Mesendoderm (in vitro differentiated cells): ENCODE measurements around the gene CD63.
"Not testable (repeated sequence)": the region's sequence is repeated elsewhere in the genome, so short reads cannot be mapped to it uniquely, and the experiment has no call there.

Experiments
- DNase-seq: peaks from one replicate; pipeline ENCODE4 v3.0.0; 2013
- H2AK5ac ChIP-seq: 2 replicates; pipeline ENCODE4 v1.6.1; 2013; ENCODE audit warnings: low read length, inconsistent platforms
- H2BK120ac ChIP-seq: 2 replicates; pipeline ENCODE4 v1.6.1; 2013; ENCODE audit warnings: low read depth, mild to moderate bottlenecking, low read length, moderate library complexity, mixed read lengths
- H2BK15ac ChIP-seq: replicated peaks from 2 replicates; pipeline ENCODE4 v1.6.1; 2013; ENCODE audit warnings: low read depth, mild to moderate bottlenecking, moderate library complexity
- H2BK5ac ChIP-seq: 2 replicates; pipeline ENCODE4 v1.6.1; 2013; ENCODE audit warnings: low read length, inconsistent platforms
- H3K18ac ChIP-seq: 2 replicates; pipeline ENCODE4 v1.6.1; 2013; ENCODE audit warnings: mild to moderate bottlenecking, low read length, mixed read lengths
- H3K23ac ChIP-seq: one replicate; pipeline ENCODE4 v1.6.1; 2013; ENCODE audit warnings: low read length
- H3K27ac ChIP-seq: 2 replicates; pipeline ENCODE4 v1.5.1; 2013; ENCODE audit warnings: low read depth, mild to moderate bottlenecking, inconsistent platforms, low read length, moderate library complexity
- H3K27me3 ChIP-seq: 2 replicates; pipeline ENCODE4 v1.6.1; 2013; ENCODE audit warnings: low read length, control low read depth, mild to moderate bottlenecking, inconsistent platforms; ENCODE audit not compliant: insufficient read depth, poor library complexity
- H3K36me3 ChIP-seq: 2 replicates; pipeline ENCODE4 v1.6.1; 2013; ENCODE audit warnings: low read length, inconsistent platforms; ENCODE audit not compliant: control insufficient read depth, insufficient read depth
- H3K4ac ChIP-seq: one replicate; pipeline ENCODE4 v1.6.1; 2013; ENCODE audit warnings: low read depth, mild to moderate bottlenecking, low read length, moderate library complexity
- H3K4me1 ChIP-seq: 2 replicates; pipeline ENCODE4 v1.6.1; 2013; ENCODE audit warnings: low read depth, low read length, inconsistent platforms; ENCODE audit not compliant: control insufficient read depth
- H3K4me2 ChIP-seq: 2 replicates; pipeline ENCODE4 v1.6.1; 2013; ENCODE audit warnings: low read length
- H3K4me3 ChIP-seq: 2 replicates; pipeline ENCODE4 v1.5.1; 2013; ENCODE audit warnings: mild to moderate bottlenecking, low read length
- H3K56ac ChIP-seq: one replicate; pipeline ENCODE4 v1.6.1; 2013; ENCODE audit warnings: low read length
- H3K79me1 ChIP-seq: 2 replicates; pipeline ENCODE4 v1.6.1; 2013; ENCODE audit warnings: low read length, inconsistent platforms
- H3K79me2 ChIP-seq: 2 replicates; pipeline ENCODE4 v1.6.1; 2013; ENCODE audit warnings: mild to moderate bottlenecking, low read length; ENCODE audit not compliant: control insufficient read depth, insufficient read depth
- H3K9ac ChIP-seq: 2 replicates; pipeline ENCODE4 v1.6.1; 2013; ENCODE audit warnings: low read length, inconsistent platforms
- H4K5ac ChIP-seq: one replicate; pipeline ENCODE4 v1.6.1; 2013; ENCODE audit warnings: low read length
- H4K8ac ChIP-seq: one replicate; pipeline ENCODE4 v1.6.1; 2013; ENCODE audit warnings: low read depth, mild to moderate bottlenecking, control low read depth, low read length, moderate library complexity
- WGBS: extraction: QIAGEN DNeasy Blood & Tissue Kit; methylation state at CpG from one replicate; pipeline ENCODE4 v1.1.7; 2013; ENCODE audit warnings: low lambda C conversion rate, missing lambda C conversion rate; ENCODE audit not compliant: insufficient coverage; ENCODE audit errors: extremely low coverage; 5-methylcytosine and 5-hydroxymethylcytosine counted together

CD63 gene

GRCh38 chr12:55762646-55763045 lies 33.8 kb upstream of the CD63 start:
- Histone ChIP-seq H2BK15ac (no peak overlapping the region), H3K79me1 (peaks cover 6% of the 10 kb centered on the region), H3K56ac (no peak overlapping the region), H3K23ac (no peak overlapping the region), H3K36me3 (peaks cover 2% of the 10 kb centered on the region), H4K8ac (no peak overlapping the region), H2AK5ac (no peak overlapping the region), H4K5ac (no peak overlapping the region), H3K18ac (no peak overlapping the region), H3K27ac (no peak overlapping the region), H3K4ac (no peak overlapping the region), H3K27me3 (no peaks in the 10 kb centered on the region), H3K4me1 (no peaks in the 10 kb centered on the region), H2BK120ac (no peak overlapping the region), H3K4me3 (no peak overlapping the region), H3K4me2 (no peak overlapping the region), H3K79me2 (no peaks in the 10 kb centered on the region), H3K9ac (no peak overlapping the region), H2BK5ac (no peak overlapping the region)
- no peak for DNase-seq

- no peak for DNase-seq
- no peaks in the 10 kb centered on the region for H3K27me3 ChIP-seq
- H3K27ac ChIP-seq = no peak overlapping the region
- no peaks in the 10 kb centered on the region for H3K4me1 ChIP-seq
- H2BK5ac ChIP-seq = no peak overlapping the region
- H2BK15ac ChIP-seq = no peak overlapping the region
- H3K9ac ChIP-seq = no peak overlapping the region
- no peak overlapping the region for H3K4me2 ChIP-seq
- H3K56ac ChIP-seq = no peak overlapping the region
- no peak overlapping the region for H2AK5ac ChIP-seq
- no peak overlapping the region for H2BK120ac ChIP-seq
- peaks cover 8% of the 10 kb centered on the region for H3K36me3 ChIP-seq
- no peaks in the 10 kb centered on the region for H3K79me2 ChIP-seq
- no CpG with 5 or more reads among the region's 6 CpGs for WGBS
- H3K23ac ChIP-seq = no peak overlapping the region
- H3K18ac ChIP-seq = no peak overlapping the region
- H3K4ac ChIP-seq = no peak overlapping the region
- H3K4me3 ChIP-seq = no peak overlapping the region
- H4K5ac ChIP-seq = no peak overlapping the region
- peaks cover 4% of the 10 kb centered on the region for H3K79me1 ChIP-seq
- H4K8ac ChIP-seq = no peak overlapping the region
Measured at GRCh38 chr12:55760663-55761062, 31.9 kb upstream of the CD63 start.

- not testable (repeated sequence) for H3K4ac ChIP-seq, H3K4me3 ChIP-seq, H3K4me1 ChIP-seq, DNase-seq, H2BK5ac ChIP-seq, H2AK5ac ChIP-seq, H2BK15ac ChIP-seq, H4K5ac ChIP-seq, H3K27ac ChIP-seq, H3K36me3 ChIP-seq, H3K9ac ChIP-seq, H3K79me2 ChIP-seq, H3K56ac ChIP-seq, H3K18ac ChIP-seq, H3K23ac ChIP-seq, H3K79me1 ChIP-seq, H3K27me3 ChIP-seq, H3K4me2 ChIP-seq, H4K8ac ChIP-seq, H2BK120ac ChIP-seq
- no CpG with 5 or more reads among the region's 4 CpGs for WGBS
Measured at GRCh38 chr12:55758575-55758974, 29.8 kb upstream of the CD63 start.

GRCh38 chr12:55757701-55758100 lies 28.9 kb upstream of the CD63 start:
- Histone ChIP-seq H3K27me3 (no peaks in the 10 kb centered on the region), H2AK5ac (no peak overlapping the region), H4K8ac (no peak overlapping the region), H3K4me1 (peaks cover 3% of the 10 kb centered on the region), H2BK15ac (no peak overlapping the region), H3K23ac (no peak overlapping the region), H3K18ac (no peak overlapping the region), H3K27ac (peak overlapping the region; percentile 36), H2BK5ac (no peak overlapping the region), H3K56ac (peak overlapping the region; percentile 15), H3K4ac (no peak overlapping the region), H4K5ac (no peak overlapping the region), H3K4me2 (no peak overlapping the region), H3K79me1 (peaks cover 2% of the 10 kb centered on the region), H3K36me3 (peaks cover 11% of the 10 kb centered on the region), H3K79me2 (no peaks in the 10 kb centered on the region), H2BK120ac (no peak overlapping the region), H3K9ac (no peak overlapping the region), H3K4me3 (no peak overlapping the region)
- DNase-seq = peak; percentile 51
- no CpG with 5 or more reads among the region's 2 CpGs for WGBS

- H3K27ac ChIP-seq = no peak overlapping the region
- peaks cover 3% of the 10 kb centered on the region for H3K4me1 ChIP-seq
- no peak overlapping the region for H3K4me2 ChIP-seq
- no peak overlapping the region for H2AK5ac ChIP-seq
- H4K5ac ChIP-seq = no peak overlapping the region
- no peak overlapping the region for H3K4me3 ChIP-seq
- no peak overlapping the region for H3K4ac ChIP-seq
- no peaks in the 10 kb centered on the region for H3K79me1 ChIP-seq
- no peak overlapping the region for H3K56ac ChIP-seq
- no peak overlapping the region for H2BK15ac ChIP-seq
- H3K23ac ChIP-seq = no peak overlapping the region
- H3K36me3 ChIP-seq = peaks cover 12% of the 10 kb centered on the region
- H2BK120ac ChIP-seq = no peak overlapping the region
- peak; percentile 80 for DNase-seq
- no CpG with 5 or more reads among the region's 2 CpGs for WGBS
- H3K27me3 ChIP-seq = no peaks in the 10 kb centered on the region
- no peak overlapping the region for H4K8ac ChIP-seq
- no peak overlapping the region for H3K9ac ChIP-seq
- no peak overlapping the region for H2BK5ac ChIP-seq
- no peak overlapping the region for H3K18ac ChIP-seq
- no peaks in the 10 kb centered on the region for H3K79me2 ChIP-seq
Measured at GRCh38 chr12:55755246-55755645, 26.4 kb upstream of the CD63 start.

GRCh38 chr12:55748230-55748993 lies 19.6 kb upstream of the CD63 start:
- Histone ChIP-seq H2BK120ac (no peak overlapping the region), H3K79me2 (peaks cover 20% of the 10 kb centered on the region), H3K36me3 (peaks cover 4% of the 10 kb centered on the region), H2BK15ac (no peak overlapping the region), H3K9ac (no peak overlapping the region), H2AK5ac (no peak overlapping the region), H3K79me1 (peaks cover 16% of the 10 kb centered on the region), H3K27me3 (no peaks in the 10 kb centered on the region), H3K18ac (no peak overlapping the region), H2BK5ac (no peak overlapping the region), H3K56ac (no peak overlapping the region), H3K4ac (no peak overlapping the region), H3K4me3 (no peak overlapping the region), H3K27ac (no peak overlapping the region), H3K4me2 (no peak overlapping the region), H4K5ac (no peak overlapping the region), H3K4me1 (peaks cover 13% of the 10 kb centered on the region), H3K23ac (no peak overlapping the region), H4K8ac (no peak overlapping the region)
- no CpG with 5 or more reads among the region's 18 CpGs for WGBS
- no peak for DNase-seq
